K562 (cell line): ENCODE results near the gene HERC5. TPM values are rescaled to one million over a fixed set of nuclear protein-coding genes. Genes with fewer than 3 reads are reported as not detected.

Experiments
- ARID1B ChIP-seq: fragments of 450-650 bp; IDR thresholded peaks from 2 replicates; pipeline ENCODE4 v1.6.1; 2016; ENCODE audit warnings: antibody characterized with exemption, mild to moderate bottlenecking, inconsistent platforms
- ARID2 ChIP-seq: fragments of 450-650 bp; IDR thresholded peaks from 2 replicates; pipeline ENCODE4 v1.6.1; 2017; ENCODE audit warnings: antibody characterized with exemption, mild to moderate bottlenecking
- CC2D1A ChIP-seq: fragments of 450-650 bp; IDR thresholded peaks from 2 replicates; pipeline ENCODE4 v1.6.1; 2017; ENCODE audit warnings: mild to moderate bottlenecking
- FOXP1 ChIP-seq: sonication (generic); formaldehyde crosslinking; IDR thresholded peaks from 2 replicates; pipeline ENCODE4 v1.8.0; 2022; ENCODE audit warnings: mild to moderate bottlenecking, missing genetic modification reagents
- MYBL2 ChIP-seq, 2 experiments: fragments of 450-650 bp in 1 of 2; sonication (generic) in 1 of 2; formaldehyde crosslinking in 1 of 2; IDR thresholded peaks; 2 replicates each; pipeline versions ENCODE4 v1.6.1 to v1.8.1; 2017 to 2022; ENCODE audit warnings: borderline replicate concordance in 1 of 2, inconsistent platforms in 1 of 2, low read depth in 1 of 2, mild to moderate bottlenecking in 1 of 2, missing genetic modification reagents in 1 of 2, moderate library complexity in 1 of 2
- NFYB ChIP-seq: IDR thresholded peaks from 2 replicates; pipeline ENCODE4 v1.6.1; 2011; ENCODE audit warnings: mild to moderate bottlenecking, moderate library complexity; ENCODE audit not compliant: insufficient read length; ENCODE audit errors: extremely low read depth
- NR1H2 ChIP-seq: sonication (generic); formaldehyde crosslinking; IDR thresholded peaks from 2 replicates; pipeline ENCODE4 v1.4.0; 2020; ENCODE audit warnings: mild to moderate bottlenecking, missing genetic modification reagents
- RBBP5 ChIP-seq: fragments of 200-600 bp; sonication (generic); IDR thresholded peaks from 2 replicates; pipeline ENCODE4 v1.6.1; 2012; ENCODE audit warnings: borderline replicate concordance, mild to moderate bottlenecking, low read length, control low read depth, inconsistent platforms; ENCODE audit not compliant: insufficient read depth, poor library complexity, severe bottlenecking
- RCOR1 ChIP-seq, 2 experiments: IDR thresholded peaks; 2 replicates each; pipeline ENCODE4 v1.6.1; 2012; ENCODE audit warnings: low read depth in 2 of 2, low read length in 2 of 2, borderline replicate concordance in 1 of 2, improper control_type of control experiment in 1 of 2
- SP2 ChIP-seq: IDR thresholded peaks from 2 replicates; pipeline ENCODE4 v1.6.1; 2011; ENCODE audit warnings: mild to moderate bottlenecking, low read depth, low read length, moderate library complexity; ENCODE audit not compliant: poor library complexity, severe bottlenecking; ENCODE audit errors: extremely low read depth
- STAG1 ChIP-seq: sonication (generic); formaldehyde crosslinking; IDR thresholded peaks from 2 replicates; pipeline ENCODE4 v1.5.0; 2020; ENCODE audit warnings: missing genetic modification reagents, borderline replicate concordance
- TAF1 ChIP-seq: IDR thresholded peaks from 2 replicates; pipeline ENCODE4 v1.6.1; 2011; ENCODE audit warnings: mild to moderate bottlenecking, low read length, moderate library complexity; ENCODE audit not compliant: insufficient read depth, control insufficient read depth, severe bottlenecking; ENCODE audit errors: extremely low read depth
- ZBED1 ChIP-seq: IDR thresholded peaks from 2 replicates; pipeline ENCODE4 v1.6.1; 2014
- ZNF133 ChIP-seq: fragments of 250-450 bp; sonication (Bioruptor Pico); IDR thresholded peaks from 2 replicates; pipeline ENCODE4 v1.4.0; 2020; ENCODE audit warnings: mild to moderate bottlenecking
- ZNF3 ChIP-seq: fragments of 250-450 bp; sonication (Bioruptor Pico); IDR thresholded peaks from 2 replicates; pipeline ENCODE4 v1.5.0; 2021; ENCODE audit warnings: mild to moderate bottlenecking, moderate library complexity
- ZNF384 ChIP-seq: IDR thresholded peaks from 2 replicates; pipeline ENCODE4 v1.6.1; 2012; ENCODE audit warnings: low read depth, low read length, improper control_type of control experiment
- ZNF75A ChIP-seq: fragments of 450-650 bp; formaldehyde crosslinking; IDR thresholded peaks from 2 replicates; pipeline ENCODE4 v1.4.0; 2020; ENCODE audit warnings: mild to moderate bottlenecking
- polyA plus RNA-seq, 8 experiments: library from polyadenylated mRNA; depleted of rRNA in 4 of 8; stranded (reverse) in 5 of 8; unstranded in 3 of 8; fragments of >200 nt; fragmentation: Nextera tagmentation in 2 of 8; fragmentation: Illumina TruSeq in 1 of 8; extraction: Ambion mirVana in 2 of 8; extraction: Trizol in 1 of 8; gene quantifications; 2 replicates each; pipeline versions ENCODE4 v1.2.1 to v1.2.3, GENCODE V29; 2011 to 2014; ENCODE audit warnings: inconsistent platforms in 1 of 8, missing spikeins in 1 of 8
- total RNA-seq, 7 experiments: library from RNA; depleted of rRNA in 6 of 7; stranded (reverse); fragments of >200 nt in 6 of 7; fragmentation: Illumina TruSeq in 2 of 7; extraction: Trizol in 2 of 7; gene quantifications; 2 replicates each; pipeline versions ENCODE4 v1.2.1 to v1.2.3, GENCODE V29; 2011 to 2021; ENCODE audit warnings: low replicate concordance in 1 of 7
- TF ChIP-seq, protein P1 (sequence below): fragments of 450-650 bp; formaldehyde crosslinking; IDR thresholded peaks from 2 replicates; pipeline ENCODE4 v1.4.0; 2022; ENCODE audit warnings: missing genetic modification characterization
- TF ChIP-seq, protein P2 (sequence below): IDR thresholded peaks from 3 replicates; pipeline ENCODE4 v1.6.1; 2011; ENCODE audit warnings: borderline replicate concordance, mild to moderate bottlenecking, moderate library complexity; ENCODE audit not compliant: insufficient read length; ENCODE audit errors: extremely low read depth
- TF ChIP-seq, protein P3 (sequence below): sonication (generic); formaldehyde crosslinking; IDR thresholded peaks from 2 replicates; pipeline ENCODE4 v1.8.0; 2022; ENCODE audit warnings: mild to moderate bottlenecking, missing genetic modification reagents, borderline replicate concordance

The HERC5 gene
- total and polyA plus RNA-seq, 9 of the 15 experiments (the other 6 are each of a cell fraction or from before 2014, with no cell fraction given): 0.18 TPM; not detected in 8

DNA sequence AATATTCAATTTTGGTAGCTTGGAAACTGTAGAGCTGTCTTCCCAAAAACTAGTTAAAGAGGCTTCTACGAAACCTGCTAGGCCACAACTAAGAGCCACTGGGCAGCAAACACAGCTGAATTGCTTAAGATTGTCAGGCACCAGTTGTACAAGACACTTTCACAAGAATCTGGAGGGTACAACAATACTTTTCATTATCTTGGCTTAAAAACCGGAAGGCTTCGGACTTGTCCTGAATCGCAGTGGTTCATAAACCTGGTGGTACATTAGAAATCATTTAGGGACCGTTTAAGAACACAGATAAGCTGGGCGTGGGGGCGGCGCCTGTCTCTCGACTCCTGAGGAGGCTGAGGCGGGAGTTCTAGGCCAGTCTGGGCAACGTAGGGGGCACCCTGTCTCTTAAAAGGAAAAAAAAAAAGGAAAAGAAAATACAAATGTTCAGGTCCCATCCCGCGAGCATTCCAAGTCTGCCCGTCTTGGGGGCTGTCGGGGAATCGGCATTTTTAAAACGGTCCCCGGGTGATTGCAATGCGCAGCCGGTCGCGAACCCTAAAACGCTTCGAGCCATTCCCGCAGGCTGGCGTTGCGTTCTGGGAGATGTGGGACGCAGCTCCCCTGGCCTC is 65.9 kb downstream of the HERC5 start (continued):
- TF ChIP-seq, protein P1, sequence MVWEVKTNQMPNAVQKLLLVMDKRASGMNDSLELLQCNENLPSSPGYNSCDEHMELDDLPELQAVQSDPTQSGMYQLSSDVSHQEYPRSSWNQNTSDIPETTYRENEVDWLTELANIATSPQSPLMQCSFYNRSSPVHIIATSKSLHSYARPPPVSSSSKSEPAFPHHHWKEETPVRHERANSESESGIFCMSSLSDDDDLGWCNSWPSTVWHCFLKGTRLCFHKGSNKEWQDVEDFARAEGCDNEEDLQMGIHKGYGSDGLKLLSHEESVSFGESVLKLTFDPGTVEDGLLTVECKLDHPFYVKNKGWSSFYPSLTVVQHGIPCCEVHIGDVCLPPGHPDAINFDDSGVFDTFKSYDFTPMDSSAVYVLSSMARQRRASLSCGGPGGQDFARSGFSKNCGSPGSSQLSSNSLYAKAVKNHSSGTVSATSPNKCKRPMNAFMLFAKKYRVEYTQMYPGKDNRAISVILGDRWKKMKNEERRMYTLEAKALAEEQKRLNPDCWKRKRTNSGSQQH (CRISPR knock-in tag): no peak
- TF ChIP-seq RBBP5 (no peak), ARID1B (0 out of 2 replicates have a peak, but pooled peaks have one; percentile 21), TAF1 (peak; percentile 24), SP2 (no peak), ZNF75A (CRISPR knock-in tag) (no peak), MYBL2 (IDR thresholded peaks at IDR 0.05; ENCODE audit: low read depth) (no peak), MYBL2 (CRISPR knock-in tag; IDR thresholded peaks at IDR 0.05; ENCODE audit: borderline replicate concordance) (no peak), NR1H2 (CRISPR knock-in tag) (0 out of 2 replicates have a peak, but pooled peaks have one; percentile 20), ZBED1 (no peak), FOXP1 (CRISPR knock-in tag) (no peak), ZNF384 (no peak), STAG1 (CRISPR knock-in tag) (no peak), ZNF133 (no peak), ZNF3 (CRISPR knock-in tag) (no peak), CC2D1A (0 out of 2 replicates have a peak, but pooled peaks have one; percentile 20), RCOR1 (IDR thresholded peaks at IDR 0.05; ENCODE audit: borderline replicate concordance in 1 of 2, low read depth in 2 of 2, low read length in 2 of 2) (peak in 1 of 2 experiments; percentile 29; a peak in 1 of 4 replicates), NFYB (no peak), ARID2 (no peak)
- TF ChIP-seq, protein P2, sequence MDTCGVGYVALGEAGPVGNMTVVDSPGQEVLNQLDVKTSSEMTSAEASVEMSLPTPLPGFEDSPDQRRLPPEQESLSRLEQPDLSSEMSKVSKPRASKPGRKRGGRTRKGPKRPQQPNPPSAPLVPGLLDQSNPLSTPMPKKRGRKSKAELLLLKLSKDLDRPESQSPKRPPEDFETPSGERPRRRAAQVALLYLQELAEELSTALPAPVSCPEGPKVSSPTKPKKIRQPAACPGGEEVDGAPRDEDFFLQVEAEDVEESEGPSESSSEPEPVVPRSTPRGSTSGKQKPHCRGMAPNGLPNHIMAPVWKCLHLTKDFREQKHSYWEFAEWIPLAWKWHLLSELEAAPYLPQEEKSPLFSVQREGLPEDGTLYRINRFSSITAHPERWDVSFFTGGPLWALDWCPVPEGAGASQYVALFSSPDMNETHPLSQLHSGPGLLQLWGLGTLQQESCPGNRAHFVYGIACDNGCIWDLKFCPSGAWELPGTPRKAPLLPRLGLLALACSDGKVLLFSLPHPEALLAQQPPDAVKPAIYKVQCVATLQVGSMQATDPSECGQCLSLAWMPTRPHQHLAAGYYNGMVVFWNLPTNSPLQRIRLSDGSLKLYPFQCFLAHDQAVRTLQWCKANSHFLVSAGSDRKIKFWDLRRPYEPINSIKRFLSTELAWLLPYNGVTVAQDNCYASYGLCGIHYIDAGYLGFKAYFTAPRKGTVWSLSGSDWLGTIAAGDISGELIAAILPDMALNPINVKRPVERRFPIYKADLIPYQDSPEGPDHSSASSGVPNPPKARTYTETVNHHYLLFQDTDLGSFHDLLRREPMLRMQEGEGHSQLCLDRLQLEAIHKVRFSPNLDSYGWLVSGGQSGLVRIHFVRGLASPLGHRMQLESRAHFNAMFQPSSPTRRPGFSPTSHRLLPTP: peak; percentile 25
- TF ChIP-seq, protein P3, sequence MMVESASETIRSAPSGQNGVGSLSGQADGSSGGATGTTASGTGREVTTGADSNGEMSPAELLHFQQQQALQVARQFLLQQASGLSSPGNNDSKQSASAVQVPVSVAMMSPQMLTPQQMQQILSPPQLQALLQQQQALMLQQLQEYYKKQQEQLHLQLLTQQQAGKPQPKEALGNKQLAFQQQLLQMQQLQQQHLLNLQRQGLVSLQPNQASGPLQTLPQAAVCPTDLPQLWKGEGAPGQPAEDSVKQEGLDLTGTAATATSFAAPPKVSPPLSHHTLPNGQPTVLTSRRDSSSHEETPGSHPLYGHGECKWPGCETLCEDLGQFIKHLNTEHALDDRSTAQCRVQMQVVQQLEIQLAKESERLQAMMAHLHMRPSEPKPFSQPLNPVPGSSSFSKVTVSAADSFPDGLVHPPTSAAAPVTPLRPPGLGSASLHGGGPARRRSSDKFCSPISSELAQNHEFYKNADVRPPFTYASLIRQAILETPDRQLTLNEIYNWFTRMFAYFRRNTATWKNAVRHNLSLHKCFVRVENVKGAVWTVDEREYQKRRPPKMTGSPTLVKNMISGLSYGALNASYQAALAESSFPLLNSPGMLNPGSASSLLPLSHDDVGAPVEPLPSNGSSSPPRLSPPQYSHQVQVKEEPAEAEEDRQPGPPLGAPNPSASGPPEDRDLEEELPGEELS (CRISPR knock-in tag): no peak
